Fibroblast of lung (primary cell): ENCODE results near the gene ARMH3.

ENCODE experiments used
- CTCF ChIP-seq, 2 donors: IDR thresholded peaks in 1 of 2; conservative IDR thresholded peaks in 1 of 2; 1 replicate in 1 of 2; 2 replicates in 1 of 2; pipeline ENCODE4 v1.5.1; 2011 to 2012; ENCODE audit warnings: low read length in 2 of 2, control low read depth in 1 of 2, inconsistent platforms in 1 of 2, low read depth in 1 of 2, mild to moderate bottlenecking in 1 of 2
- EZH2 ChIP-seq: IDR thresholded peaks from 2 replicates; pipeline ENCODE4 v1.5.1; 2012; ENCODE audit warnings: low read length, control low read depth, mild to moderate bottlenecking; ENCODE audit errors: missing control alignments

DNA sequence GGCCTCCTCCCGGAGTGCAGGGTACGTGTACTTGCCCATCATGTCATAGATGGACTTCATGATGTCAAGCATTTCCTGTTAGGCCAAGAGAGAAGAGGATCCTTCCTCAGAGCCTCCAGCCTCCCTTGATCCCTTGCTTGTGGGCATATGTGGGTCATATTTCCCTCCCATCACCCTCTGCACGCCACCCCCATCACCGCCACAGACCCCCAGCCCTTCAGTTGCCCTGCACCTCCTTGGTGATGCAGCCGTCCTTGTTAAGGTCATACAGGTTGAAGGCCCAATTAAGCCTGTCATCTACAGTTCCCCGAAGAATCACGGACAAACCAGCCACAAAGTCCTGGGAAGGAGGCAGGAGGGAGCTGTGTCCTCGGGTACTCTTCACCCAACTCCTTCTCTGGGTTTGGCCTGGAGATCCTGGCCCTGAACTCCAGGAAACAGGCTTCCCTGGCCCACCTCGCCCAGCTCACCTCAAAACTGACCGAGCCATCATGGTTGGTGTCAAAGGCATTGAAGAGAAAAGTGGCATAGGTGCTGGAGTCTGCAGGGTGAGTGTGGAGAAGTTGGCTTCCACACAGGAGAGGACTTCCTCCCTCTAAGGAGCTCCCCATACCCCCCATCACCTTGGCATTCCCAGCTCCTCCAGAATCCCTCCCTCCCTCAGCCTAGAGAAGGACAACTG, 227.9 kb downstream of the ARMH3 start:
- TF ChIP-seq CTCF (conservative IDR thresholded peaks at IDR 0.05 in 1 of 2, IDR thresholded peaks at IDR 0.05 in 1 of 2; ENCODE audit: low read depth in 1 of 2, low read length in 2 of 2) (no peak), EZH2 (no peak)
